ENCODE measurements around the gene CTNNAL1. TPM values are rescaled to one million over a fixed set of nuclear protein-coding genes. Genes with fewer than 3 reads are reported as not detected.

CTNNAL1 gene
- total and polyA plus RNA-seq, 9 of the 15 experiments (the other 6 are each of a cell fraction or from before 2014, with no cell fraction given): 23.2 to 78.0 (median 46.7) TPM

GRCh38 chr9:109012009-109012875 lies 1.1 kb downstream of the CTNNAL1 start (continued):
- TF ChIP-seq TCF7L2 (IDR thresholded peaks at IDR 0.05; ENCODE audit: low read depth, low read length) (no peak), XRCC5 (IDR thresholded peaks at IDR 0.05; ENCODE audit: low read depth, low read length) (0 out of 2 replicates have a peak, but pooled peaks have one; percentile 20), JUN (IDR thresholded peaks at IDR 0.05; ENCODE audit: borderline replicate concordance, low read depth, low read length) (peak; percentile 78), JUN (CRISPR knock-in tag; IDR thresholded peaks at IDR 0.05; ENCODE audit: borderline replicate concordance) (no peak), MAX (CRISPR knock-in tag; IDR thresholded peaks at IDR 0.05) (peak; percentile 46; the same call in 1 of the 2 replicates), DPF2 (IDR thresholded peaks at IDR 0.05) (peak; percentile 84), ZNF184 (CRISPR knock-in tag; IDR thresholded peaks at IDR 0.05) (no peak), ZC3H11A (IDR thresholded peaks at IDR 0.05; ENCODE audit: low read depth, low read length) (no peak), ZNF589 (CRISPR knock-in tag; IDR thresholded peaks at IDR 0.05; ENCODE audit: low read depth) (no peak), STAG1 (CRISPR knock-in tag; IDR thresholded peaks at IDR 0.05; ENCODE audit: borderline replicate concordance) (no peak), ZNF3 (CRISPR knock-in tag; IDR thresholded peaks at IDR 0.05) (no peak), CTCF (IDR thresholded peaks at IDR 0.05 in 2 of 3, conservative IDR thresholded peaks at IDR 0.05 in 1 of 3; ENCODE audit: insufficient read depth in 2 of 3, low read depth in 1 of 3, low read length in 3 of 3) (no peak), MGA (IDR thresholded peaks at IDR 0.05) (peak; percentile 66), ZNF282 (CRISPR knock-in tag; IDR thresholded peaks at IDR 0.05) (no peak)
